Stimulated activated CD8-positive, alpha-beta memory T cell treated with anti-CD3 and anti-CD28 coated beads, Interleukin-2, amount 100 ng/mL, for 1 hour (primary cell): ENCODE results near the gene IL1RAPL1.

Experiments
- DNase-seq, 2 donors: peaks; one replicate each; pipeline ENCODE4 v3.0.0-alpha.2; 2020; ENCODE audit warnings: low read depth in 2 of 2

IL1RAPL1 gene

GRCh38 chrX:29641461-29641860 is 1054.2 kb downstream of the IL1RAPL1 start:
- no peak for DNase-seq

- no peak for DNase-seq
These were observed 1055.9 kb downstream of the IL1RAPL1 start for GRCh38 chrX:29643181-29643580.

GRCh38 chrX:29648161-29648560 is 1060.9 kb downstream of the IL1RAPL1 start:
- no peak for DNase-seq

- DNase-seq = no peak
These were observed 1065.2 kb downstream of the IL1RAPL1 start for GRCh38 chrX:29652484-29652883.

GRCh38 chrX:29653721-29654120 is 1066.5 kb downstream of the IL1RAPL1 start:
- no peak for DNase-seq

- DNase-seq = no peak
These were observed 1072.7 kb downstream of the IL1RAPL1 start for GRCh38 chrX:29659911-29660310.

GRCh38 chrX:29661290-29661689 is 1074.0 kb downstream of the IL1RAPL1 start:
- DNase-seq = no peak

GRCh38 chrX:29662101-29662500 is 1074.9 kb downstream of the IL1RAPL1 start:
- DNase-seq = no peak

GRCh38 chrX:29662759-29663503 is 1075.7 kb downstream of the IL1RAPL1 start:
- no peak for DNase-seq

GRCh38 chrX:29665532-29665931 is 1078.3 kb downstream of the IL1RAPL1 start:
- DNase-seq = no peak

- no peak for DNase-seq
These were observed 1079.1 kb downstream of the IL1RAPL1 start for GRCh38 chrX:29666366-29666765.

- DNase-seq = no peak
These were observed 1084.2 kb downstream of the IL1RAPL1 start for GRCh38 chrX:29671421-29671820.

- DNase-seq = no peak
These were observed 1100.4 kb downstream of the IL1RAPL1 start for GRCh38 chrX:29687687-29688086.

GRCh38 chrX:29690061-29690460 is 1102.8 kb downstream of the IL1RAPL1 start:
- no peak for DNase-seq

GRCh38 chrX:29691044-29691443 is 1103.8 kb downstream of the IL1RAPL1 start:
- no peak for DNase-seq

- DNase-seq = no peak
These were observed 1106.7 kb downstream of the IL1RAPL1 start for GRCh38 chrX:29693912-29694311.

- no peak for DNase-seq
These were observed 1112.0 kb downstream of the IL1RAPL1 start for GRCh38 chrX:29699239-29699638.

GRCh38 chrX:29707088-29707487 is 1119.8 kb downstream of the IL1RAPL1 start:
- no peak for DNase-seq

GRCh38 chrX:29721152-29721551 is 1133.9 kb downstream of the IL1RAPL1 start:
- DNase-seq = no peak

- no peak for DNase-seq
These were observed 1137.1 kb downstream of the IL1RAPL1 start for GRCh38 chrX:29724316-29724715.

- no peak for DNase-seq
These were observed 1139.6 kb downstream of the IL1RAPL1 start for GRCh38 chrX:29726811-29727210.

- no peak for DNase-seq
These were observed 1141.4 kb downstream of the IL1RAPL1 start for GRCh38 chrX:29728639-29729038.

GRCh38 chrX:29744966-29745365 is 1157.7 kb downstream of the IL1RAPL1 start:
- DNase-seq = no peak

- DNase-seq = no peak
These were observed 1159.1 kb downstream of the IL1RAPL1 start for GRCh38 chrX:29746326-29746725.
